ENCODE results near the gene C11orf16.

- no peak for TF ChIP-seq SPI1 (IDR thresholded peaks at IDR 0.05; ENCODE audit: borderline replicate concordance, low read depth, low read length)
- TF ChIP-seq SP1 (CRISPR knock-in tag; IDR thresholded peaks at IDR 0.05) = no peak
- no peak for TF ChIP-seq ZFP30 (CRISPR knock-in tag; IDR thresholded peaks at IDR 0.05; ENCODE audit: borderline replicate concordance)
- TF ChIP-seq CREB1 (IDR thresholded peaks at IDR 0.05) = no peak
- TF ChIP-seq CREB1 (CRISPR knock-in tag; IDR thresholded peaks at IDR 0.05) = no peak
- TF ChIP-seq POLR3G (IDR thresholded peaks at IDR 0.05; ENCODE audit: extremely low read depth, insufficient read length, insufficient replicate concordance) = no peak
- no peak for TF ChIP-seq CTCF (IDR thresholded peaks at IDR 0.05 in 2 of 3, conservative IDR thresholded peaks at IDR 0.05 in 1 of 3; ENCODE audit: insufficient read depth in 2 of 3, low read depth in 1 of 3, low read length in 3 of 3)
- no peak for TF ChIP-seq TBL1XR1 (IDR thresholded peaks at IDR 0.05; ENCODE audit: low read length in 2 of 2)
- TF ChIP-seq KLF1 (tag; IDR thresholded peaks at IDR 0.05) = no peak
- no peak for TF ChIP-seq ELK1 (CRISPR knock-in tag; IDR thresholded peaks at IDR 0.05)
- TF ChIP-seq ARID2 (IDR thresholded peaks at IDR 0.05) = no peak
Observed at GRCh38 chr11:8961401-8961800, 28.7 kb upstream of the C11orf16 start.

All from K562 (cell line).